Osteocyte (in vitro differentiated cells): Measurements from ENCODE around the gene HEMK1. TPM values are rescaled to one million over a fixed set of nuclear protein-coding genes. Genes with fewer than 3 reads are reported as not detected.

ENCODE experiments used
- DNase-seq: peaks from one replicate; pipeline ENCODE4 v3.0.0; 2021; ENCODE audit warnings: mixed read lengths; ENCODE audit not compliant: unreplicated experiment; ENCODE audit errors: extremely low spot score
- H3K27ac Mint-ChIP-seq: one replicate; pipeline ENCODE4 v1.8.0; 2021; ENCODE audit warnings: mild to moderate bottlenecking, mixed read lengths; ENCODE audit not compliant: unreplicated experiment
- H3K27me3 Mint-ChIP-seq: one replicate; pipeline ENCODE4 v1.8.0; 2021; ENCODE audit warnings: mixed read lengths; ENCODE audit not compliant: unreplicated experiment
- H3K36me3 Mint-ChIP-seq: one replicate; pipeline ENCODE4 v1.8.0; 2021; ENCODE audit warnings: mixed read lengths; ENCODE audit not compliant: unreplicated experiment
- H3K4me1 Mint-ChIP-seq: one replicate; pipeline ENCODE4 v1.8.0; 2021; ENCODE audit warnings: mixed read lengths; ENCODE audit not compliant: unreplicated experiment
- H3K4me3 Mint-ChIP-seq: one replicate; pipeline ENCODE4 v1.8.0; 2021; ENCODE audit warnings: mild to moderate bottlenecking, moderate library complexity, mixed read lengths; ENCODE audit not compliant: unreplicated experiment
- H3K9me3 Mint-ChIP-seq: one replicate; pipeline ENCODE4 v1.8.0; 2021; ENCODE audit warnings: mixed read lengths; ENCODE audit not compliant: unreplicated experiment
- total RNA-seq: library from RNA; stranded (reverse); gene quantifications from 2 replicates; pipeline ENCODE4 v1.2.1, GENCODE V29; 2021
- TF ChIP-seq, protein P1 (sequence below): fragments of 200-600 bp; sonication (generic); IDR thresholded peaks from 2 replicates; pipeline ENCODE4 v1.5.0; 2021; ENCODE audit warnings: antibody characterized with exemption, mild to moderate bottlenecking, moderate library complexity

Gene HEMK1
- total RNA-seq, 1 donor from 2014 or later, result 23.1 TPM

DNA sequence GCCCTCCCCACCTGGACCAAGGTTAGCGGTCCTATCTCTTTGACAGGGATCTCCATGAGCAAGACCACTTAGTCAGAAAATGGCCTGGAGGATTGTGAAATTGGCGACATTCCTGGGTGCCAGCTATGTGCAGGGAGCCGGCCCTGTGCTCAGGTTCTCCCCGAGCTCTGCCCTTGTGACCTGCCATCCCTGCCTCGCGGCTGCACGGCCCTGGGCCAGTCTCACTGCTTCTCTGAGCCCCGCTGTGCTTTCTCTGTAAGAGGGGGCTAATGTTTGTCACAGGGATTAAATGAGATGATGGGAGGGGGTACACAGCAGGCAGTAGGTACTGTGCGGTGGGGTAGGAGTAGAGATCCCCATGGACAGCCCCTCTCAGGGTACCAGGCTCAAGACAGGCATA is 16.7 kb upstream of the HEMK1 start:
- Mint-ChIP-seq H3K36me3 (no peaks in the 10 kb centered on the region), H3K27ac (no peak overlapping the region), H3K4me3 (no peak overlapping the region), H3K27me3 (no peaks in the 10 kb centered on the region), H3K9me3 (no peaks in the 10 kb centered on the region), H3K4me1 (no peaks in the 10 kb centered on the region)
- no peak for DNase-seq
- TF ChIP-seq, protein P1, sequence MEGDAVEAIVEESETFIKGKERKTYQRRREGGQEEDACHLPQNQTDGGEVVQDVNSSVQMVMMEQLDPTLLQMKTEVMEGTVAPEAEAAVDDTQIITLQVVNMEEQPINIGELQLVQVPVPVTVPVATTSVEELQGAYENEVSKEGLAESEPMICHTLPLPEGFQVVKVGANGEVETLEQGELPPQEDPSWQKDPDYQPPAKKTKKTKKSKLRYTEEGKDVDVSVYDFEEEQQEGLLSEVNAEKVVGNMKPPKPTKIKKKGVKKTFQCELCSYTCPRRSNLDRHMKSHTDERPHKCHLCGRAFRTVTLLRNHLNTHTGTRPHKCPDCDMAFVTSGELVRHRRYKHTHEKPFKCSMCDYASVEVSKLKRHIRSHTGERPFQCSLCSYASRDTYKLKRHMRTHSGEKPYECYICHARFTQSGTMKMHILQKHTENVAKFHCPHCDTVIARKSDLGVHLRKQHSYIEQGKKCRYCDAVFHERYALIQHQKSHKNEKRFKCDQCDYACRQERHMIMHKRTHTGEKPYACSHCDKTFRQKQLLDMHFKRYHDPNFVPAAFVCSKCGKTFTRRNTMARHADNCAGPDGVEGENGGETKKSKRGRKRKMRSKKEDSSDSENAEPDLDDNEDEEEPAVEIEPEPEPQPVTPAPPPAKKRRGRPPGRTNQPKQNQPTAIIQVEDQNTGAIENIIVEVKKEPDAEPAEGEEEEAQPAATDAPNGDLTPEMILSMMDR, result no peak

DNA sequence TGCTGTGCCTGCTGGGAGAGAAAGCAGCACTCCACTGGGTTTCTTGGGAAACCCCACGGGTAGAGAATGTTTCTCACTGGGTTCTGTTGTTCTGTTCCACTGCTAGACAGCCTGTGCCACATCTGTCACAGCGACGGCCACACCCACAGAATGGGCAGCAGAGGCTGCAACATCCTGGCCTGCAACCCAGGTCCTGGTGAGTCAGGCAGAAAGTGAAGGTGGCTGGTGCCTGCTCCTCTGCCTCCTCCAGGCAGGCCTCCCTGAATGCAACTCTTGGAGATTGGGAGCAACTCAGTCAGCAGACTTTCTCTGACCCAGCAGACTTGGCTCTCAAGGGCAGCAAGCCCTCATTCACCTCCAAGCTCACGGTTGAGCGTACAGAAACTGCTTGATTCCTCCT is 14.8 kb upstream of the HEMK1 start:
- no peaks in the 10 kb centered on the region for H3K27me3 Mint-ChIP-seq
- TF ChIP-seq, protein P1, result no peak
- no peak overlapping the region for H3K27ac Mint-ChIP-seq
- no peak overlapping the region for H3K4me3 Mint-ChIP-seq
- no peaks in the 10 kb centered on the region for H3K36me3 Mint-ChIP-seq
- H3K9me3 Mint-ChIP-seq, result no peaks in the 10 kb centered on the region
- H3K4me1 Mint-ChIP-seq, result no peaks in the 10 kb centered on the region
- DNase-seq, result no peak

DNA sequence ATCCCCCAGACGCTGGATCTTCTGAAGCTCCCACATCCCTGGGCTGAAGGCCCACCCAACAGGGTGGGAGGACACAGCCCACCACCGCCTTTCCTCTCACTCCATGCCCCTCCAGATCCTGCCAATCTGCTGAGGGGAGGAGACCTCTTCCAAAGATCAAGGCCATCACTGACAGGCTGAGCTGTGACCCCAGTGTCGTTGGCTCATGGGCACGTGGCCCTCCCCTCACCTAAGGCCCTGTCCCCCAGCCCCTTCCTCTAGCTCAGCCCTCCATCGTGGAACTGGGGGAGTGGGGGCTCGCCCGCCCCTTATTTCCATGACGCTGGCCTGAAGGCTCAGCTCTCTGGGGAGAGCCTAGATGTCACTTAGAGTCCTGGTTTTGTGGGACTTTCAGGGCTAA is 12.2 kb upstream of the HEMK1 start:
- H3K36me3 Mint-ChIP-seq, result no peaks in the 10 kb centered on the region
- no peak for DNase-seq
- H3K4me1 Mint-ChIP-seq, result no peaks in the 10 kb centered on the region
- TF ChIP-seq, protein P1, result no peak
- no peak overlapping the region for H3K27ac Mint-ChIP-seq
- no peak overlapping the region for H3K4me3 Mint-ChIP-seq
- H3K9me3 Mint-ChIP-seq, result no peaks in the 10 kb centered on the region
- H3K27me3 Mint-ChIP-seq, result no peaks in the 10 kb centered on the region

DNA sequence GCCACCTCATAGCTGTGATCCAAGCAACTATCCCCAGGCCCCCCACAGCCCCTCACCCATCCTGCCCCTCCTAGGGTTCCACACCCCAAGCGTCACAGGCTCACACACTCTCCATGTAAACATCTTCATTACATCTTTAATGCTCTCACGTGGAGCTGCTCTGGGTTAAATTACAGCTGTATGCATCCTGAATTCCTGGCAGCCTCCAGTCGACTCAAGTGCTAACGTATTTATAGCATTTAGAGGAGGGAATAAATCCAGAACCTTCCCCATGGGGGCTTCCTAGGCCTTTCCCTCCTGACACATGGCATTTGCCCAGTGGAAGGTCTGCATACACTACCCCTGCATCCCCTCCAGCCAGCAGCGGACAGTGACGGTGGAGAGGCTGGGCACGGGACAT is 11.4 kb upstream of the HEMK1 start:
- TF ChIP-seq, protein P1, result no peak

DNA sequence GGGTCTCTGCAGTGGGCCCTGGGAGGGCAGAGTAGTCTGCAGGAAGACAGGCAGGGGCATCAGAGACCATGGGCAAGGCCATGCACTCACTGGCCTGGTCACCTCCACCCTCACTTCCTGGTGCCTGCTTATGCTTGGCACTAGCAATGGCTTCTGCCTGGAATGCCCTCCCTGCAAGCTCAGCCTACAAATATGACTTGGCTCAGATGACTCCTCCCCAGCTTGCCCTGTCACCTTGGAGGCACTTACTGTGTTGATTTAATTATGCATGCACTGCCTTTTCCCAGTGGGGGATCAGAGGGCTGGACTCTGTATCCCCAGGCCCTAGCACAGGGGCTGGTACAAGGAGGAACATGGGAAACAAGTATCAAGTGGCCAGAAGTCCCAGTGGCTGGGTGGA is 9.6 kb upstream of the HEMK1 start:
- Mint-ChIP-seq H3K9me3 (no peaks in the 10 kb centered on the region), H3K27ac (no peak overlapping the region), H3K4me3 (no peak overlapping the region), H3K27me3 (no peaks in the 10 kb centered on the region), H3K4me1 (no peaks in the 10 kb centered on the region), H3K36me3 (no peaks in the 10 kb centered on the region)
- TF ChIP-seq, protein P1, result no peak
- no peak for DNase-seq

More for the DNA sequence above, 11.4 kb upstream of the HEMK1 start:
- DNase-seq, result no peak
- Mint-ChIP-seq H3K36me3 (no peaks in the 10 kb centered on the region), H3K9me3 (no peaks in the 10 kb centered on the region), H3K27ac (no peak overlapping the region), H3K4me3 (no peak overlapping the region), H3K27me3 (no peaks in the 10 kb centered on the region), H3K4me1 (no peaks in the 10 kb centered on the region)
